ENCODE results near the gene CYTIP.
"Not testable (repeated sequence)": the region's sequence is repeated elsewhere in the genome, so short reads cannot be mapped to it uniquely, and the experiment has no call there.

The CYTIP gene

GRCh38 chr2:157421331-157421944 is 22.5 kb downstream of the CYTIP start:
- no peak for DNase-seq

GRCh38 chr2:157420771-157421323 is 23.0 kb downstream of the CYTIP start:
- no peak for DNase-seq

GRCh38 chr2:157419031-157419575 is 24.8 kb downstream of the CYTIP start:
- no peak for DNase-seq

- no peak for DNase-seq
Measured at GRCh38 chr2:157418239-157418641, 25.6 kb downstream of the CYTIP start.

GRCh38 chr2:157415591-157416101 is 28.2 kb downstream of the CYTIP start:
- no peak for DNase-seq

- no peak for DNase-seq
Measured at GRCh38 chr2:157414050-157414449, 29.8 kb downstream of the CYTIP start.

GRCh38 chr2:157413326-157414035 is 30.4 kb downstream of the CYTIP start:
- DNase-seq, result peak in 1 of 2 experiments; percentile 58

GRCh38 chr2:157411624-157412336 is 32.1 kb downstream of the CYTIP start:
- DNase-seq, result no peak

- DNase-seq, result not testable (repeated sequence)
Measured at GRCh38 chr2:157405398-157405797, 38.5 kb downstream of the CYTIP start.

GRCh38 chr2:157404363-157404762 is 39.5 kb downstream of the CYTIP start:
- DNase-seq, result peak in 1 of 2 experiments; percentile 54

GRCh38 chr2:157402801-157403485 is 40.9 kb downstream of the CYTIP start:
- not testable (repeated sequence) for DNase-seq

- DNase-seq, result no peak
Measured at GRCh38 chr2:157395811-157396210, 48.1 kb downstream of the CYTIP start.

- DNase-seq, result no peak
Measured at GRCh38 chr2:157394928-157395327, 49.0 kb downstream of the CYTIP start.

- DNase-seq, result no peak
Measured at GRCh38 chr2:157393348-157393747, 50.5 kb downstream of the CYTIP start.

GRCh38 chr2:157388827-157389226 is 55.1 kb downstream of the CYTIP start:
- no peak for DNase-seq

- no peak for DNase-seq
Measured at GRCh38 chr2:157386747-157387146, 57.1 kb downstream of the CYTIP start.

GRCh38 chr2:157386247-157386646 is 57.6 kb downstream of the CYTIP start:
- no peak for DNase-seq

- DNase-seq, result no peak
Measured at GRCh38 chr2:157377861-157378260, 66.0 kb downstream of the CYTIP start.

- DNase-seq, result no peak
Measured at GRCh38 chr2:157376041-157376440, 67.8 kb downstream of the CYTIP start.

GRCh38 chr2:157375384-157375783 is 68.5 kb downstream of the CYTIP start:
- no peak for DNase-seq

GRCh38 chr2:157368508-157368907 is 75.4 kb downstream of the CYTIP start:
- DNase-seq, result not testable (repeated sequence)

- DNase-seq, result no peak
Measured at GRCh38 chr2:157367704-157368103, 76.2 kb downstream of the CYTIP start.
